T-helper 2 cell treated with Interferon-gamma antibody and Interleukin-4, amounts not matched to agents 5 μg/mL and 100 μg/mL, for 36 hours (primary cell): Measurements from ENCODE around the gene HOXD9.

Source experiments
- DNase-seq: peaks from one replicate; pipeline ENCODE4 v3.0.0; 2021; ENCODE audit warnings: low spot score
- H3K27ac Mint-ChIP-seq: one replicate; pipeline ENCODE4 v1.8.0; 2021; ENCODE audit warnings: mild to moderate bottlenecking, mixed read lengths
- H3K27me3 Mint-ChIP-seq: one replicate; pipeline ENCODE4 v1.8.0; 2021; ENCODE audit warnings: low read depth, mixed read lengths
- H3K36me3 Mint-ChIP-seq: one replicate; pipeline ENCODE4 v1.8.0; 2021; ENCODE audit warnings: low read depth, mixed read lengths
- H3K4me1 Mint-ChIP-seq: one replicate; pipeline ENCODE4 v1.8.0; 2021; ENCODE audit warnings: low read depth, mixed read lengths
- H3K4me3 Mint-ChIP-seq: one replicate; pipeline ENCODE4 v1.8.0; 2022; ENCODE audit warnings: mild to moderate bottlenecking, moderate library complexity, mixed read lengths
- H3K9me3 Mint-ChIP-seq: one replicate; pipeline ENCODE4 v1.8.0; 2021; ENCODE audit warnings: mixed read lengths

The HOXD9 gene

DNA sequence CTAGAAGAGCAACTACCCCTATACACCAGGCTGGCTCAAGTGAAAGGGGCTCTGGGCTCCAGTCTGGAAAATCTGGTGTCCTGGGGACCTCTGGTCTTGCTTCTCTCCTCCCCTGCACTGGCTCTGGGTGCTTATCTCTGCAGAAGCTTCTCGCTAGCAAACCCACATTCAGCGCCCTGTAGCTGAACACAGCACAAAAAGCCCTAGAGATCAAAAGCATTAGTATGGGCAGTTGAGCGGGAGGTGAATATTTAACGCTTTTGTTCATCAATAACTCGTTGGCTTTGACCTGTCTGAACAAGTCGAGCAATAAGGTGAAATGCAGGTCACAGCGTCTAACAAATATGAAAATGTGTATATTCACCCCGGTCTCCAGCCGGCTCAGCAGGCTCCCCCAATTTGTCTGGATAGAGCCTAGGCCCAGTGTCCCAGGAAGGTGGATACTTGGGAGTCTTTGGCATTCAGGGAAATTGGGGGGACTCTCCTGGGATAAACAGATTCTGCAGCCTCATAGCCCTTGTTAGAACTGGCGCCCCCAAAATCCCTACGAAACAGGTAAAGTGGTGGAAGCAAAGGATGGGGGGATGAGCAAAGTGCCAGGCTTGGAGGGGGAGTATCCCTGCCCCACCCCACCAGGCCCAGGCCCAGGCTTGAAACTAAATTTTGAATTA, 26.4 kb downstream of the HOXD9 start:
- Mint-ChIP-seq H3K9me3 (no peaks in the 10 kb centered on the region), H3K36me3 (no peaks in the 10 kb centered on the region), H3K4me3 (no peak overlapping the region), H3K4me1 (no peaks in the 10 kb centered on the region), H3K27me3 (peaks cover 88% of the 10 kb centered on the region), H3K27ac (no peak overlapping the region)
- no peak for DNase-seq

DNA sequence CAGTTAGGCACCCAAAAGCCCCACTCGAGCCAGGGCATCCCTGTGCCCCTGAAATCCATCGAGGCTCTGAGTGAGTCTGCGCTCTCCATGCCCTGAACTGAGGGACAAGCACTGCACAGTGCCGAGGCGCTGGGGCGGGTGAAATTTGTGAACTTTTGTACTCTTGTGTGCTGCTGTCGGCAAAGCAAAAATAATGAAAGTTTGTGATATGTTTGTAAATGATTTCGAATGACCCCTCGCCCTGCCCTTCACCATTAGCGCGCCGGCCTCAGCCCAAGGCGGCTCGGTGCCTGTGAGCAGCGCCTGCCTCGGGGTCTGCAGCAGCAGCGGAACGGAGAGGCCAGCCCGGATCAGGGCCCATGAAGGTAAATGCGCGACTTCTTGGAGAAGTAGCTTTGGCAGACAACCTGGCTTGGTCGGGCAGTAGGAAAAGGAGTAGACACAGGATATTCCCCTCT, 27.0 kb downstream of the HOXD9 start:
- DNase-seq: no peak
- no peaks in the 10 kb centered on the region for H3K36me3 Mint-ChIP-seq
- H3K4me1 Mint-ChIP-seq: no peaks in the 10 kb centered on the region
- no peak overlapping the region for H3K4me3 Mint-ChIP-seq
- no peak overlapping the region for H3K27ac Mint-ChIP-seq
- peaks cover 90% of the 10 kb centered on the region for H3K27me3 Mint-ChIP-seq
- no peaks in the 10 kb centered on the region for H3K9me3 Mint-ChIP-seq

- Mint-ChIP-seq H3K27me3 (peaks cover 90% of the 10 kb centered on the region), H3K9me3 (no peaks in the 10 kb centered on the region), H3K4me1 (no peaks in the 10 kb centered on the region), H3K4me3 (no peak overlapping the region), H3K27ac (no peak overlapping the region), H3K36me3 (no peaks in the 10 kb centered on the region)
- DNase-seq: no peak
Measured at GRCh38 chr2:176149939-176150583, 27.5 kb downstream of the HOXD9 start.

DNA sequence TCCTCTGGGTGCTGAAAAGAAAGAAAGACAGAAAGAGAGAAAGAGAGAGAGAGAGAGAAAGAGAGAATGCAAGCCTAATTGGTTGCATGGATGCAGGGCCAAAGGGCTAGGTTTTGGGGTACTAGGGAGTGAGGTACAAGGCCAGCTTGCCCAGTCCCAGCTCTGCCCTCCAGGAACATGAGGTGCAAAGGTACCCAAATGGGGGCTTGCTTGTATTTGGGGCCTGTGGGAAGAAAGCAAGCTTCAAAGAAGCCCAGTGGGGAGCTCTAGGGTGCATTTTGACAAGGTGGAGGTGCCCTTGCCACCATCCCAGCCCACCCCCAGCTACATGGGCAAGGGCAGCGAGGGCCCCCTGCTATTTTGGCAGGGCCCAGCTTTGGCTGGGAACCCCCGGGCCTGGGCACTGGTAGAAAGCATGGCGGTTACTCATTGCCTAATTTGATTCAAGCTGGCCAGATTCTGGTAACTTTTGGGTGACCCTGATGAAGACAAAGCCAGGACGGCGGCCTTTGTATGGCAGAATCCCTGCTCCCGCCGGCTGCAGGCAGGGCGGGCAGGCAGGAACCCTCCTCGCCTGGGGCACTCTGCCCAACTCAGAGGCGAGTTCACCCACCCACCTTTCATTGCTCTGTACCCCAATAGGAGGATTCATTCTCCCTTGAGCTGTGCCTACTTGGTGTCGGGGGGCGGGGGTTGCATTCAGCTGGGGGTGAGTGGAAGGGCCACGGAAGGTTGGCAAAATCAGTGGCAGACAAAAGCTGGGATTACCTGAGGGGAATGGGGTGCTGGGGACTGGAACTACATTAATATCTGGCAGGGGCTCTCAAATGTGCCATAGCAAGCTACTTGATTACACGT, 28.3 kb downstream of the HOXD9 start:
- no peak overlapping the region for H3K27ac Mint-ChIP-seq
- no peaks in the 10 kb centered on the region for H3K4me1 Mint-ChIP-seq
- H3K4me3 Mint-ChIP-seq: no peak overlapping the region

GRCh38 chr2:176151442-176152287, 29.1 kb downstream of the HOXD9 start, which contains the start of gene HOXD4:
Gene HOXD4 (plus strand): TSS chr2:176151550. CDS start chr2:176151634, 84 bp downstream.
- Mint-ChIP-seq H3K4me1 (no peaks in the 10 kb centered on the region), H3K27me3 (peaks cover 90% of the 10 kb centered on the region), H3K27ac (no peak within 1 kb of the TSS), H3K4me3 (no peak within 1 kb of the TSS), H3K36me3 (no peaks in the 10 kb centered on the region), H3K9me3 (no peaks in the 10 kb centered on the region)
- DNase-seq: no peak

More for the DNA sequence above, 28.3 kb downstream of the HOXD9 start:
- no peak for DNase-seq
- Mint-ChIP-seq H3K36me3 (no peaks in the 10 kb centered on the region), H3K27me3 (peaks cover 90% of the 10 kb centered on the region), H3K9me3 (no peaks in the 10 kb centered on the region)

- H3K36me3 Mint-ChIP-seq: no peaks in the 10 kb centered on the region
- H3K4me1 Mint-ChIP-seq: no peaks in the 10 kb centered on the region
- H3K9me3 Mint-ChIP-seq: no peaks in the 10 kb centered on the region
- no peak overlapping the region for H3K4me3 Mint-ChIP-seq
- no peak overlapping the region for H3K27ac Mint-ChIP-seq
- H3K27me3 Mint-ChIP-seq: peaks cover 86% of the 10 kb centered on the region
- DNase-seq: no peak
Measured at GRCh38 chr2:176152350-176153181, 30.0 kb downstream of the HOXD9 start.

DNA sequence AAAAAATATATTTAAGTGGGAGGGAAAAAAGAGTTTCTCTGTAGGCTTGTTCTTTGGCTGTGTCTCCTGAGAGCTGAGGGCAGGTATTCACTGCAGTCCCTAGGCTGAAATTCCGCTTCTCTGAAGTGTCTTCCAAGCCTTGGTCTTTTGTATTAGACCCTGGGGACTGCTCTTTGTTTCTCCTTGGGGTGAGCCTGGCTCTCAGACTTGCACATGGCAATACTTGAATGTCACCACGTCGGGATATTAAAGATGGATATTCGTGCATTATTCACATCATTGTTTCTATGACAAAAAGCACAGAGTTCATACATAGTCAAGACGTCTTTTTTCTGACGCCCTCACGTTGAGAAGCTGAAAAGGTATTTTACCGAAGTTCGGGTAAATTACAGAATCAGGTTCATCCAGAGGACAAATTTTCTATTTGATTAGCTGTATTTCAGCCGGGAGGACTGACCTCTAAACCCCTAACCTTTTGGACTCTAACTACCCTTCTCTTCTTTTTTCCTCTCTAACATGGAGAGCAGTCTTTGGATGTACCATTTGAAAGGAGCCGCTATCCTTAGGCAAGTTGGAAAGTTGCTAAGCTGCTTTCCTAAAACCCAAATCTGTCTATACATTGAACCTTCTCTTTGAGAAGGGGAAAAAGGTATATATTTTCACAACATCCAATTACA, 32.2 kb downstream of the HOXD9 start:
- H3K36me3 Mint-ChIP-seq: peaks cover 2% of the 10 kb centered on the region
- no peak overlapping the region for H3K27ac Mint-ChIP-seq
- no peaks in the 10 kb centered on the region for H3K9me3 Mint-ChIP-seq
- H3K4me1 Mint-ChIP-seq: no peaks in the 10 kb centered on the region
- no peak overlapping the region for H3K4me3 Mint-ChIP-seq
- H3K27me3 Mint-ChIP-seq: peaks cover 84% of the 10 kb centered on the region
- no peak for DNase-seq

DNA sequence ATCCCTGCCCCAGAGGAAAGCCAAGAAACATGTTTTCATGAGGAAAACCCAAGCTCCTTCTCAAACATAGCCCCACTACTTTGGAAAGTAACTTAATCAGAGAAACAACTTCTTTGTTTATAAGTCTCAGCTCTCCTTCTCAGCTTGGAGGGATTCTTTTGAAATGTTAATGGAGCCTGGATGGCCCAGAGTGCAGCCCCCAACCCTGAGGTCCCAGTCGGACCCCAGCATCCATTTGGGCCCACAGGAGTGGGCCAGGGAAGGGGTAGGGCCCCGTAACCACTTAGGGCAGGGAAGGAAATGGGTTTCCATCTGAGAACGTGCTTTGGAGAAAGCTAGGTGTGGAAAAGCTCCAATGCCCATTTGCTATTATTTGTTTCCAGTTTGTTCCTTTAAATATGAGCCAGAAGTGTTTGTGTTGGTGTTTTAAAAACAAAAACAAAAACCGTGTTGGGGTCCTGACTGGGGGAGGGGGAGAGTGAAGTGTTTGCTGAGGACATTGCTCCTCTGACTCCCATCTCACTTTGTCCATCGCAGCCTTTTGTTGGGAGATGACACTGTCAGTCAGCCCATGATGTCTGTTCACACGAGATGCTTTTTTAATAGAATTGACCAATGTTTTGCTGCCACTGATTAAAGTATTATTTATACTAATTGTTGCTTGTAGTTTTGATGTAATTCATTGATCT, 33.0 kb downstream of the HOXD9 start:
- H3K27ac Mint-ChIP-seq: no peak overlapping the region
- H3K4me1 Mint-ChIP-seq: no peaks in the 10 kb centered on the region
- no peaks in the 10 kb centered on the region for H3K9me3 Mint-ChIP-seq
- no peak overlapping the region for H3K4me3 Mint-ChIP-seq
- H3K27me3 Mint-ChIP-seq: peaks cover 82% of the 10 kb centered on the region
- H3K36me3 Mint-ChIP-seq: peaks cover 2% of the 10 kb centered on the region
- DNase-seq: no peak

GRCh38 chr2:176156301-176156806, 33.8 kb downstream of the HOXD9 start:
- DNase-seq: no peak
- Mint-ChIP-seq H3K4me3 (no peak overlapping the region), H3K36me3 (peaks cover 2% of the 10 kb centered on the region), H3K27ac (no peak overlapping the region), H3K4me1 (no peaks in the 10 kb centered on the region), H3K9me3 (no peaks in the 10 kb centered on the region), H3K27me3 (peaks cover 81% of the 10 kb centered on the region)

- peaks cover 83% of the 10 kb centered on the region for H3K27me3 Mint-ChIP-seq
- H3K27ac Mint-ChIP-seq: peak within 1 kb of the TSS; percentile 76
- H3K4me3 Mint-ChIP-seq: no peak within 1 kb of the TSS
Measured at GRCh38 chr2:176156807-176157498, 34.4 kb downstream of the HOXD9 start, which contains the start of gene HOXD3. Gene HOXD3 (plus strand): TSS chr2:176157307. CDS start chr2:176169115, 11,808 bp downstream.

GRCh38 chr2:176157499-176158185, 35.1 kb downstream of the HOXD9 start:
- H3K36me3 Mint-ChIP-seq: peaks cover 2% of the 10 kb centered on the region
- H3K4me1 Mint-ChIP-seq: no peaks in the 10 kb centered on the region
- H3K9me3 Mint-ChIP-seq: no peaks in the 10 kb centered on the region
- H3K4me3 Mint-ChIP-seq: no peak overlapping the region
- peaks cover 84% of the 10 kb centered on the region for H3K27me3 Mint-ChIP-seq
- no peak for DNase-seq
- peak overlapping the region; percentile 76 for H3K27ac Mint-ChIP-seq

More at GRCh38 chr2:176156807-176157498, 34.4 kb downstream of the HOXD9 start, which contains the start of gene HOXD3:
- Mint-ChIP-seq H3K9me3 (no peaks in the 10 kb centered on the region), H3K36me3 (peaks cover 2% of the 10 kb centered on the region), H3K4me1 (no peaks in the 10 kb centered on the region)
- DNase-seq: no peak
